Upper lobe of right lung (tissue), 1 donor: ENCODE data around the gene ENTREP1. TPM values are rescaled to one million over a fixed set of nuclear protein-coding genes. Genes with fewer than 3 reads are reported as not detected.

Experiments used
- ATAC-seq: fragments of 200-7000 bp; cut with Tn5 transposase; one replicate; pipeline ENCODE4 v1.9.1; 2020; ENCODE audit warnings: mild to moderate bottlenecking, moderate library complexity
- DNase-seq: peaks from one replicate; pipeline ENCODE4 v3.0.0-alpha.2; 2020
- H3K27ac ChIP-seq: fragments of 200-600 bp; one replicate; pipeline ENCODE4 v1.8.0; 2022
- H3K27me3 ChIP-seq: fragments of 200-600 bp; one replicate; pipeline ENCODE4 v1.8.0; 2022; ENCODE audit warnings: mild to moderate bottlenecking
- H3K36me3 ChIP-seq: fragments of 200-600 bp; one replicate; pipeline ENCODE4 v1.8.0; 2022
- H3K4me1 ChIP-seq: fragments of 200-600 bp; one replicate; pipeline ENCODE4 v1.8.0; 2022
- H3K4me3 ChIP-seq: fragments of 200-600 bp; one replicate; pipeline ENCODE4 v1.8.0; 2022; ENCODE audit warnings: mild to moderate bottlenecking
- H3K9me3 ChIP-seq: fragments of 200-600 bp; one replicate; pipeline ENCODE4 v1.8.0; 2022
- CTCF ChIP-seq: fragments of 200-600 bp; IDR thresholded peaks from one replicate; pipeline ENCODE4 v1.8.0; 2022; ENCODE audit warnings: antibody characterized with exemption
- intact Hi-C: fragments of 100-400 bp; cut with DNase I; formaldehyde crosslinking; loops from one replicate; pipeline ENCODE4 v1.11.0; 2022
- total RNA-seq: library from RNA; stranded (reverse); fragmentation: NEBNext Ultra II Directional; extraction: Animal tissue kit (Norgen Biotek cat#: 25700); gene quantifications from one replicate; pipeline ENCODE4 v1.2.1, GENCODE V29; 2021
- donor health status: DM: no; HTN: yes; CAD: no; lungs with severe emphysema.

Gene ENTREP1
- total RNA-seq, 1 donor from 2014 or later = 34.9 TPM

GRCh38 chr9:69429281-69429680, 104.3 kb downstream of the ENTREP1 start:
- H3K27me3 ChIP-seq = no peaks in the 10 kb centered on the region
- H3K9me3 ChIP-seq = no peaks in the 10 kb centered on the region
- no peak for ATAC-seq
- no peaks in the 10 kb centered on the region for H3K36me3 ChIP-seq
- TF ChIP-seq CTCF = no peak
- intact Hi-C loops = no loop called here
- H3K4me3 ChIP-seq = no peak overlapping the region
- H3K27ac ChIP-seq = no peak overlapping the region
- no peaks in the 10 kb centered on the region for H3K4me1 ChIP-seq
- peak; percentile 51 for DNase-seq

- ATAC-seq (no peak), DNase-seq (peak; percentile 46)
- Histone ChIP-seq H3K4me1 (no peaks in the 10 kb centered on the region), H3K27me3 (no peaks in the 10 kb centered on the region), H3K9me3 (no peaks in the 10 kb centered on the region), H3K36me3 (no peaks in the 10 kb centered on the region), H3K4me3 (no peak overlapping the region), H3K27ac (no peak overlapping the region)
- intact Hi-C loops = no loop called here
- TF ChIP-seq CTCF = no peak
These were observed 105.2 kb downstream of the ENTREP1 start for GRCh38 chr9:69430206-69430605.

DNA sequence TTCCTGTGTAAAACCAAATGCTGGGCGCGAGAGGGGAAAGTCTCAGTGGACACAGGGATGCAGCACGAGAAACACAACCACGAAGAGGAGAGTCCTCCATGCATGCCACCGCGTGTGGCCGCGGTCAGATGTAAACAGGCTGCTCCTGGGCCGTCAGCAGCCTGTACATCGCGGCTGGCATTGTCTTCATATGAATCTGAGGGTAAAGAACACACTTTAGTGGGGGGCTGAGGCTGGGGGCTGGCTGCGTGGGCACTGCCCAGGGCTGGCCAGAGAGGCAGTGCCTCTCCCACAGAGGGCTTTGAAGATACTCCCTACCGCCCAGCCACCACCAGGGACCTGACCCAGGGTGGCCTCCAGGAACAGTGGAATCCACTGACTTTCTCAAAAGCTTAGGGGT, 106.2 kb downstream of the ENTREP1 start:
- H3K27ac ChIP-seq = no peak overlapping the region
- H3K9me3 ChIP-seq = no peaks in the 10 kb centered on the region
- no peaks in the 10 kb centered on the region for H3K36me3 ChIP-seq
- H3K4me1 ChIP-seq = no peaks in the 10 kb centered on the region
- intact Hi-C loops = no loop called here
- TF ChIP-seq CTCF = no peak
- DNase-seq (peak; percentile 30), ATAC-seq (no peak)
- H3K27me3 ChIP-seq = no peaks in the 10 kb centered on the region
- no peak overlapping the region for H3K4me3 ChIP-seq

DNA sequence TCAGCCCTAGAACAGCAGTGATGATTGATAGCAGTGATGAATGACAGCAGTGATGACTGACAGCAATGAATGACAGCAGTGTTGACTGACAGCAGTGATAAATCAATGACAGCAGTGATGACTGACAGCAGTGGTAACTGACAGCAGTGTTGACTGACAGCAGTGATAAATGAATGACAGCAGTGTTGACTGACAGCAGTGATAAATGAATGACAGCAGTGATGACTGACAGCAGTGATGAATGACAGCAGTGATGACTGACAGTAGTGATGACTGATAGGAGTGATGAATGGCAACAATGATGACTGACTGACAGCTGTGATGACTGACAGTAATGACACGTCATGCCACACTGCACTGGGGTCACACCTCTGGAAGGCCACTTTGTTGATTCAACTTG, 106.8 kb downstream of the ENTREP1 start:
- H3K36me3 ChIP-seq = no peaks in the 10 kb centered on the region
- H3K9me3 ChIP-seq = no peaks in the 10 kb centered on the region
- intact Hi-C loops = no loop called here
- H3K4me3 ChIP-seq = no peak overlapping the region
- DNase-seq = no peak
- no peak for TF ChIP-seq CTCF
- no peak for ATAC-seq
- no peak overlapping the region for H3K27ac ChIP-seq
- no peaks in the 10 kb centered on the region for H3K27me3 ChIP-seq
- H3K4me1 ChIP-seq = no peaks in the 10 kb centered on the region

DNA sequence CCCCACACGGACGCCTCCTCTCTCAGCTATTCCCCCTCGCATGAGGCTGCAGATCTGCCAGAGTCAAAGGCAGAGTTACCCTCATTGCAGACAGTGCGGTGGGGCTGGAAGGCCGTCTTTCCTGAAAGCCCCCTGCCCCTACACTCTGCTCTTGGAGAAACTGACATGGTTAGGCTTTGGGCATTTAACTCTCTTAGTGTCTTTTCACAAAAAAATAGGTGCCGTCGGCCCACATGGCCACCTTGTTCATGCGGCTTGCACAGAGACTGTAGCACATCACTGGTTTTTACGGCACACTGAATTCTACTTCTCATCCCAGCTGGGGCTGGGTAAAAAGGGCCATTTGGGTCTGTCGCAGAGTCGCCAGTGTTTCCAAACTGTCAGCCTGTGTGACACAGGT, 107.6 kb downstream of the ENTREP1 start:
- no peaks in the 10 kb centered on the region for H3K9me3 ChIP-seq
- H3K4me3 ChIP-seq = no peak overlapping the region
- no peaks in the 10 kb centered on the region for H3K27me3 ChIP-seq
- peak; percentile 40 for DNase-seq
- no peak for ATAC-seq
- no peak for TF ChIP-seq CTCF
- H3K4me1 ChIP-seq = no peaks in the 10 kb centered on the region
- intact Hi-C loops = no loop called here
- no peaks in the 10 kb centered on the region for H3K36me3 ChIP-seq
- H3K27ac ChIP-seq = no peak overlapping the region

- Histone ChIP-seq H3K36me3 (no peaks in the 10 kb centered on the region), H3K27me3 (no peaks in the 10 kb centered on the region), H3K4me3 (no peak overlapping the region), H3K9me3 (no peaks in the 10 kb centered on the region), H3K27ac (no peak overlapping the region), H3K4me1 (no peaks in the 10 kb centered on the region)
- no peak for ATAC-seq
- DNase-seq = no peak
- intact Hi-C loops = no loop called here
- TF ChIP-seq CTCF = no peak
These were observed 108.4 kb downstream of the ENTREP1 start for GRCh38 chr9:69433392-69433791.
